Adrenal gland (tissue), 5 donors: ENCODE results near the gene METTL1.

Experiments used
- CTCF ChIP-seq, 6 experiments: fragments of 450-650 bp in 4 of 6; fragments of 200-600 bp in 2 of 6; sonication (generic) in 1 of 6; IDR thresholded peaks; 1 replicate in 5 of 6; 2 replicates in 1 of 6; pipeline versions ENCODE4 v1.5.1 to v1.8.0; 2016 to 2021; ENCODE audit warnings: antibody characterized with exemption in 6 of 6, mild to moderate bottlenecking in 2 of 6, moderate library complexity in 1 of 6
- POLR2A ChIP-seq, 2 donors: fragments of 450-650 bp; IDR thresholded peaks; one replicate each; pipeline ENCODE4 v1.6.1; 2017; ENCODE audit warnings: antibody characterized with exemption in 2 of 2, mild to moderate bottlenecking in 2 of 2, moderate library complexity in 1 of 2
- donor health status: DM: no; HTN: no; CAD: no.

GRCh38 chr12:57783466-57783801, 11.5 kb upstream of the METTL1 start:
- TF ChIP-seq CTCF (IDR thresholded peaks at IDR 0.05), result no peak
- TF ChIP-seq POLR2A (IDR thresholded peaks at IDR 0.05), result no peak
